Right renal cortex interstitium (tissue), 3 donors: Measurements from ENCODE around the gene SCAMP1. TPM values are rescaled to one million over a fixed set of nuclear protein-coding genes. Genes with fewer than 3 reads are reported as not detected.

ENCODE experiments used
- polyA plus RNA-seq, 3 donors: library from polyadenylated mRNA; unstranded; fragments of 120-200 nt; gene quantifications; one replicate each; pipeline ENCODE4 v1.2.1, GENCODE V29; 2013; ENCODE audit not compliant: insufficient read length in 3 of 3

The SCAMP1 gene
- polyA plus RNA-seq, 3 donors = 57.4 to 63.7 (median 58.8) TPM

Other genes with a start within 250 kb of the SCAMP1 start
- 10 to 100 TPM; 77.2 to 84.1 (median 83.4) TPM for gene AP3B1, start 65.9 kb upstream of the SCAMP1 start, polyA plus RNA-seq